ENCODE results near the gene OTOG. TPM values are rescaled to one million over a fixed set of nuclear protein-coding genes. Genes with fewer than 3 reads are reported as not detected.

Gene OTOG
- total and polyA plus RNA-seq, 4 donors, result 0.11 TPM; not detected in 3

DNA sequence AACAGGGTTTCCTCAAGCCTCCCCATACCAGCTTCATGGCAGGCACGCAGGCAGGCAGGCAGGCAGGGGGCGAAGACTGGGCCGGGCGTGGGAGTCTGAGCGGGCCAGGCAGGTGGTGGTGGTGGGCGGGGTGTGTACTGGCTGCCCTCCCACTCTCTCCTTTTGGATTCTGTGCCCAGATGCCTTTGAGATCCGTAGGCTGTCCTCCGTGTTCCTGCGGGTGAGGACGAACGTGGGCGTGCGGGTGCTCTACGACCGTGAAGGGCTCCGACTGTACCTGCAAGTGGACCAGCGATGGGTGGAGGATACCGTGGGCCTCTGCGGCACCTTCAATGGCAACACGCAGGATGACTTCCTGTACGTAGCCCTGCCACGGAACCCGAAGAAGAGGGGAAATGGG lies 23.0 kb downstream of the OTOG start:
- Histone ChIP-seq H3K27me3 (ENCODE audit: control insufficient read depth in 3 of 3, insufficient read depth in 3 of 3, low read length in 2 of 3) (peaks cover 0 to 2% (median 0%) of the 10 kb centered on the region in 3 donors), H3K4me3 (no peak overlapping the region), H3K9ac (ENCODE audit: insufficient read depth in 1 of 2, low read length in 2 of 2) (no peak overlapping the region), H3K36me3 (ENCODE audit: control insufficient read depth in 4 of 4, insufficient read depth in 4 of 4, low read length in 4 of 4) (no peaks in the 10 kb centered on the region), H3K9me3 (ENCODE audit: control insufficient read depth in 4 of 4, insufficient read depth in 3 of 4, low read length in 3 of 4) (peaks cover 0 to 1% (median 0%) of the 10 kb centered on the region in 4 donors), H3K4me1 (ENCODE audit: control insufficient read depth in 5 of 5, insufficient read depth in 5 of 5, low read length in 5 of 5) (no peaks in the 10 kb centered on the region), H3K27ac (ENCODE audit: low read depth in 1 of 2, low read length in 1 of 2) (no peak overlapping the region)
- TF ChIP-seq CTCF (IDR thresholded peaks at IDR 0.05; ENCODE audit: control extremely low read depth, extremely low read depth), result no peak
- ATAC-seq (ENCODE audit: insufficient read depth, low FRiP score) (no peak), DNase-seq (no peak)
- WGBS, 2 donors, result 86 to 87% methylated on average over 23 of the region's 23 CpGs

- H3K36me3 ChIP-seq (ENCODE audit: control insufficient read depth in 4 of 4, insufficient read depth in 4 of 4, low read length in 4 of 4), result no peaks in the 10 kb centered on the region
- TF ChIP-seq CTCF (IDR thresholded peaks at IDR 0.05; ENCODE audit: control extremely low read depth, extremely low read depth), result no peak
- 82 to 87% methylated on average over 14 of the region's 14 CpGs for WGBS, 2 donors
- peaks cover 0 to 2% (median 0%) of the 10 kb centered on the region in 3 donors for H3K27me3 ChIP-seq (ENCODE audit: control insufficient read depth in 3 of 3, insufficient read depth in 3 of 3, low read length in 2 of 3)
- H3K27ac ChIP-seq (ENCODE audit: low read depth in 1 of 2, low read length in 1 of 2), result no peak overlapping the region
- ATAC-seq (ENCODE audit: insufficient read depth, low FRiP score) (no peak), DNase-seq (peak in 1 of 3 donors; percentile 4)
- H3K4me1 ChIP-seq (ENCODE audit: control insufficient read depth in 5 of 5, insufficient read depth in 5 of 5, low read length in 5 of 5), result no peaks in the 10 kb centered on the region
- no peak overlapping the region for H3K9ac ChIP-seq (ENCODE audit: insufficient read depth in 1 of 2, low read length in 2 of 2)
- H3K9me3 ChIP-seq (ENCODE audit: control insufficient read depth in 4 of 4, insufficient read depth in 3 of 4, low read length in 3 of 4), result peaks cover 0 to 1% (median 0%) of the 10 kb centered on the region in 4 donors
- no peak overlapping the region for H3K4me3 ChIP-seq
These were observed 24.6 kb downstream of the OTOG start for GRCh38 chr11:17571431-17572358.

DNA sequence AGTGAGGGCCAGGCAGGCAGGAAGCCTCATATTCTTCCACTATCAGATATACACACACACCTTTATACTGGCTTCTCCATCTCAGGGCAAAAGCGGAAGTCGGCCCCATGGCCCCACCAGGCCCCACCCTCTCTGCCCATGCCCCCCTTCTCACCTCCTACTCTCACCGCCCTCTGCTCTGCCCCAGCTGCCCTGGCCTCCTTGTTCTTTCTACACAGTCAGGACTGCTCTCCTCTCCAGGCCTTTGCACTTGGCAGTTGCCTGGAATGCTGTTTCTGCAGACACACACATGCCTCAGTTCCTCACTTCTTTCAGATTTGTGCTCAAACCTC lies 25.3 kb downstream of the OTOG start:
- no peak overlapping the region for H3K4me3 ChIP-seq
- H3K27ac ChIP-seq (ENCODE audit: low read depth in 1 of 2, low read length in 1 of 2), result no peak overlapping the region
- ATAC-seq (ENCODE audit: insufficient read depth, low FRiP score) (no peak), DNase-seq (peak in 1 of 3 donors; percentile 6)
- 10 to 48% methylated on average over 2 to 3 of the region's 3 CpGs for WGBS, 2 donors
- no peak overlapping the region for H3K9ac ChIP-seq (ENCODE audit: insufficient read depth in 1 of 2, low read length in 2 of 2)
- H3K27me3 ChIP-seq (ENCODE audit: control insufficient read depth in 3 of 3, insufficient read depth in 3 of 3, low read length in 2 of 3), result peaks cover 0 to 2% (median 0%) of the 10 kb centered on the region in 3 donors
- H3K4me1 ChIP-seq (ENCODE audit: control insufficient read depth in 5 of 5, insufficient read depth in 5 of 5, low read length in 5 of 5), result no peaks in the 10 kb centered on the region
- no peak for TF ChIP-seq CTCF (IDR thresholded peaks at IDR 0.05; ENCODE audit: control extremely low read depth, extremely low read depth)
- no peaks in the 10 kb centered on the region for H3K36me3 ChIP-seq (ENCODE audit: control insufficient read depth in 4 of 4, insufficient read depth in 4 of 4, low read length in 4 of 4)
- H3K9me3 ChIP-seq (ENCODE audit: control insufficient read depth in 4 of 4, insufficient read depth in 3 of 4, low read length in 3 of 4), result peaks cover 0 to 1% (median 0%) of the 10 kb centered on the region in 4 donors
